ENCODE data around the gene LAD1. TPM values are rescaled to one million over a fixed set of nuclear protein-coding genes. Genes with fewer than 3 reads are reported as not detected.

Gene LAD1
- total RNA-seq, 1 donor from 2014 or later: 20.7 TPM

- Mint-ChIP-seq H3K4me1 (peaks cover 5% of the 10 kb centered on the region), H3K4me3 (no peak overlapping the region), H3K36me3 (peaks cover 2% of the 10 kb centered on the region), H3K27me3 (ENCODE audit: low read depth) (no peaks in the 10 kb centered on the region), H3K27ac (no peak overlapping the region), H3K9me3 (no peaks in the 10 kb centered on the region)
- no peak for DNase-seq (ENCODE audit: low spot score in 2 of 2, unreplicated experiment in 2 of 2)
- TF ChIP-seq CTCF (IDR thresholded peaks at IDR 0.05; ENCODE audit: unreplicated experiment): no peak
Measured at GRCh38 chr1:201364808-201365105, 34.4 kb downstream of the LAD1 start.

- H3K27me3 Mint-ChIP-seq (ENCODE audit: low read depth): no peaks in the 10 kb centered on the region
- H3K9me3 Mint-ChIP-seq: no peaks in the 10 kb centered on the region
- H3K36me3 Mint-ChIP-seq: peaks cover 2% of the 10 kb centered on the region
- DNase-seq (ENCODE audit: low spot score in 2 of 2, unreplicated experiment in 2 of 2): no peak
- H3K4me3 Mint-ChIP-seq: no peak overlapping the region
- TF ChIP-seq CTCF (IDR thresholded peaks at IDR 0.05; ENCODE audit: unreplicated experiment): no peak
- no peak overlapping the region for H3K27ac Mint-ChIP-seq
- H3K4me1 Mint-ChIP-seq: peaks cover 10% of the 10 kb centered on the region
Measured at GRCh38 chr1:201363467-201363866, 35.7 kb downstream of the LAD1 start.

GRCh38 chr1:201362906-201363305 lies 36.2 kb downstream of the LAD1 start:
- H3K27me3 Mint-ChIP-seq (ENCODE audit: low read depth): no peaks in the 10 kb centered on the region
- DNase-seq (ENCODE audit: low spot score in 2 of 2, unreplicated experiment in 2 of 2): no peak

GRCh38 chr1:201361652-201362504 lies 37.2 kb downstream of the LAD1 start:
- no peaks in the 10 kb centered on the region for H3K9me3 Mint-ChIP-seq
- peak in 1 of 2 experiments; percentile 67 for DNase-seq (ENCODE audit: low spot score in 2 of 2, unreplicated experiment in 2 of 2)
- no peaks in the 10 kb centered on the region for H3K36me3 Mint-ChIP-seq
- H3K27ac Mint-ChIP-seq: no peak overlapping the region
- peak; percentile 85 for TF ChIP-seq CTCF (IDR thresholded peaks at IDR 0.05; ENCODE audit: unreplicated experiment)
- H3K4me3 Mint-ChIP-seq: no peak overlapping the region
- H3K4me1 Mint-ChIP-seq: peaks cover 10% of the 10 kb centered on the region
- no peaks in the 10 kb centered on the region for H3K27me3 Mint-ChIP-seq (ENCODE audit: low read depth)

More at GRCh38 chr1:201362906-201363305, 36.2 kb downstream of the LAD1 start:
- Mint-ChIP-seq H3K4me3 (no peak overlapping the region), H3K4me1 (peaks cover 10% of the 10 kb centered on the region), H3K27ac (no peak overlapping the region), H3K36me3 (peaks cover 2% of the 10 kb centered on the region), H3K9me3 (no peaks in the 10 kb centered on the region)
- TF ChIP-seq CTCF (IDR thresholded peaks at IDR 0.05; ENCODE audit: unreplicated experiment): no peak

- no peak overlapping the region for H3K4me3 Mint-ChIP-seq
- DNase-seq (ENCODE audit: low spot score in 2 of 2, unreplicated experiment in 2 of 2): no peak
Measured at GRCh38 chr1:201360901-201361651, 38.0 kb downstream of the LAD1 start.

More at GRCh38 chr1:201360901-201361651, 38.0 kb downstream of the LAD1 start:
- H3K27ac Mint-ChIP-seq: no peak overlapping the region
- no peaks in the 10 kb centered on the region for H3K36me3 Mint-ChIP-seq
- TF ChIP-seq CTCF (IDR thresholded peaks at IDR 0.05; ENCODE audit: unreplicated experiment): no peak
- no peaks in the 10 kb centered on the region for H3K27me3 Mint-ChIP-seq (ENCODE audit: low read depth)
- no peaks in the 10 kb centered on the region for H3K9me3 Mint-ChIP-seq
- H3K4me1 Mint-ChIP-seq: peaks cover 10% of the 10 kb centered on the region
